Glutamatergic neuron (in vitro differentiated cells): ENCODE results near the gene CPXM2. TPM values are rescaled to one million over a fixed set of nuclear protein-coding genes. Genes with fewer than 3 reads are reported as not detected.

ENCODE experiments used
- DNase-seq: peaks from one replicate; pipeline ENCODE4 v3.0.0; 2022
- H3K27ac Mint-ChIP-seq: one replicate; pipeline ENCODE4 v1.8.0; 2020; ENCODE audit warnings: mild to moderate bottlenecking, mixed read lengths, inconsistent platforms; ENCODE audit not compliant: unreplicated experiment
- H3K27me3 Mint-ChIP-seq: one replicate; pipeline ENCODE4 v1.8.0; 2020; ENCODE audit warnings: mild to moderate bottlenecking, moderate library complexity, mixed read lengths, inconsistent platforms; ENCODE audit not compliant: unreplicated experiment
- H3K36me3 Mint-ChIP-seq: one replicate; pipeline ENCODE4 v1.8.0; 2020; ENCODE audit warnings: mild to moderate bottlenecking, mixed read lengths, inconsistent platforms; ENCODE audit not compliant: unreplicated experiment
- H3K4me1 Mint-ChIP-seq: one replicate; pipeline ENCODE4 v1.8.0; 2020; ENCODE audit warnings: mild to moderate bottlenecking, low read depth, mixed read lengths, inconsistent platforms; ENCODE audit not compliant: unreplicated experiment
- H3K4me3 Mint-ChIP-seq: one replicate; pipeline ENCODE4 v1.8.0; 2020; ENCODE audit warnings: mild to moderate bottlenecking, mixed read lengths, inconsistent platforms; ENCODE audit not compliant: unreplicated experiment
- H3K9me3 Mint-ChIP-seq: one replicate; pipeline ENCODE4 v1.8.0; 2020; ENCODE audit warnings: mild to moderate bottlenecking, moderate library complexity, mixed read lengths, inconsistent platforms; ENCODE audit not compliant: unreplicated experiment
- CTCF ChIP-seq: fragments of 200-600 bp; sonication (generic); IDR thresholded peaks from one replicate; pipeline ENCODE4 v1.5.0; 2021; ENCODE audit not compliant: partially characterized antibody, unreplicated experiment
- total RNA-seq: library from RNA; stranded (reverse); fragmentation: NEBNext Ultra II Directional; extraction: Animal tissue kit (Norgen Biotek cat#: 25700); gene quantifications from one replicate; pipeline ENCODE4 v1.2.1, GENCODE V29; 2021; ENCODE audit not compliant: unreplicated experiment

Gene CPXM2
- total RNA-seq, 1 donor from 2014 or later = not detected

DNA sequence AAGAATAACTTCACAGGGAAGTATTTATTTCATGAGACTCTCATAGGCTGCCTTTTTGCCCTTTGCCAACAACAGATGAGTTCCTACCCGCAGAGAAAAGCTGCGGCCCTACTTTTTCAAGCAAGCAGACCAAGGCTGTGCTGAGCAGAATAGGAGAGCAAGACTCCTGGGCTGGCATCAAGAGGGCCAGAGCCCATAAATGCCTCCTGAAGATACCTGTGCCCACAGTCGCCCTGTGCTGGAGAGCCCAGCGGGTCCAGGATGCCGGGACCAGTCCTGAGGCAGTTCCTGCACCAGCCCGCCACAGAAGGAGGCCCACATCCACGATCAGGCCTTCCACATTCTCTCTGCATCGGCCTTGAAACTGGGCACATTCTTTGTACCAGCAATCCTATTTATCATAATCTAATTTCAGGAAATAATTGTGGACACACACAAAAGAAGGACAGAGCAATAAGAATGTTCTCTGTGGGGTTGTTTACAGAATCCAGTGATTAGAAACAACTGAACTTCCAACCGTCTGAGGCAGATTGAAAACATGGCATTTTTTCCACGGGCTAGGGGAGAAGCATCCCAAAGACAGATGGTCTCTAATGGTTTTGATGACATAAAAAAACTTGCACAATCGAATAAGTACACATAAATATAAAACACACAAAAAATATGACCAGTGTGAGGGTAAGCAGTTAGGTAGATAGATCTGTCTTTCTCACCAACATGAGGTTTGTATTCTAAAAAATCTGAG, 95.6 kb downstream of the CPXM2 start:
- Mint-ChIP-seq H3K9me3 (peaks cover 3% of the 10 kb centered on the region), H3K4me3 (no peak overlapping the region), H3K36me3 (peaks cover 10% of the 10 kb centered on the region), H3K27me3 (peaks cover 2% of the 10 kb centered on the region), H3K4me1 (no peaks in the 10 kb centered on the region), H3K27ac (no peak overlapping the region)
- no peak for DNase-seq
- TF ChIP-seq CTCF = no peak

DNA sequence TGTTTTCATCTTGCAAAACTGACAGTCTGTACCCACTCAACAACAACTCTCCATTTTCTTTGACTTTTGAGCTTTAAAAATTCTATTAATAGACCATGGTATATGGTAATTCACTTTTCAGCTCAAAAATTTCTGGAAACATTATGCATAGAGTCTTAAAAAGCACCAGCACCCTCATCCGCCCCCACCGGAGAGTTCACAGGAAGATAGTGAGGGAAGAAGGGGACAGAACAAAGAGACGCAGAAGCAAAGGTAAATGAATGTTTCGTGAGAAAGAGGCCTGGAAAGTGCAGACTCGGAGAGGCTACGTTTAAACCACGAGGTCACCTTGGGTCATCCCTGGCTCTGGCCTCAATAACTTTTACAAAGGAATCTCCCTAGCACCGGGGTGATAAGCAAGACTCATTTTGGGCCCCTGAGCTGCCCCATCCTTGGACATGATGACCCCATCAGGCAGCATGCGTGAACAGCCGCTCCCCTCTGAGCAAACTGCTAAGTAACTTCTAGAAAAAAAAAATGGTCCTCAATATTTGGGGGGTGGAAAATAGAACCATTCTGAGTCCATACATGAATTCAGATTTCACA, 96.3 kb downstream of the CPXM2 start:
- Mint-ChIP-seq H3K4me1 (no peaks in the 10 kb centered on the region), H3K36me3 (peaks cover 17% of the 10 kb centered on the region), H3K27me3 (peaks cover 2% of the 10 kb centered on the region), H3K9me3 (peaks cover 8% of the 10 kb centered on the region), H3K4me3 (no peak overlapping the region), H3K27ac (no peak overlapping the region)
- no peak for TF ChIP-seq CTCF
- no peak for DNase-seq

GRCh38 chr10:123792248-123792978, 99.2 kb downstream of the CPXM2 start:
- no peak for DNase-seq
- no peak overlapping the region for H3K27ac Mint-ChIP-seq
- peaks cover 25% of the 10 kb centered on the region for H3K36me3 Mint-ChIP-seq
- no peaks in the 10 kb centered on the region for H3K4me1 Mint-ChIP-seq
- TF ChIP-seq CTCF = no peak
- H3K9me3 Mint-ChIP-seq = peaks cover 9% of the 10 kb centered on the region
- H3K4me3 Mint-ChIP-seq = no peak overlapping the region
- peaks cover 3% of the 10 kb centered on the region for H3K27me3 Mint-ChIP-seq

- peaks cover 6% of the 10 kb centered on the region for H3K27me3 Mint-ChIP-seq
- H3K9me3 Mint-ChIP-seq = peaks cover 9% of the 10 kb centered on the region
- H3K4me1 Mint-ChIP-seq = peaks cover 7% of the 10 kb centered on the region
- DNase-seq = no peak
- TF ChIP-seq CTCF = no peak
- no peak overlapping the region for H3K4me3 Mint-ChIP-seq
- H3K36me3 Mint-ChIP-seq = peaks cover 25% of the 10 kb centered on the region
- no peak overlapping the region for H3K27ac Mint-ChIP-seq
Measured at GRCh38 chr10:123790132-123790885, 101.3 kb downstream of the CPXM2 start.
